A204.1 (cell line): ENCODE results near the gene ATP2A3.
"Not testable (repeated sequence)": the region's sequence is repeated elsewhere in the genome, so short reads cannot be mapped to it uniquely, and the experiment has no call there.

Experiments used
- FAIRE-seq: peaks from 2 replicates; lab custom pipeline; 2012; peaks lifted over from hg19 to GRCh38; lab: Jason Lieb, UNC

The ATP2A3 gene

DNA sequence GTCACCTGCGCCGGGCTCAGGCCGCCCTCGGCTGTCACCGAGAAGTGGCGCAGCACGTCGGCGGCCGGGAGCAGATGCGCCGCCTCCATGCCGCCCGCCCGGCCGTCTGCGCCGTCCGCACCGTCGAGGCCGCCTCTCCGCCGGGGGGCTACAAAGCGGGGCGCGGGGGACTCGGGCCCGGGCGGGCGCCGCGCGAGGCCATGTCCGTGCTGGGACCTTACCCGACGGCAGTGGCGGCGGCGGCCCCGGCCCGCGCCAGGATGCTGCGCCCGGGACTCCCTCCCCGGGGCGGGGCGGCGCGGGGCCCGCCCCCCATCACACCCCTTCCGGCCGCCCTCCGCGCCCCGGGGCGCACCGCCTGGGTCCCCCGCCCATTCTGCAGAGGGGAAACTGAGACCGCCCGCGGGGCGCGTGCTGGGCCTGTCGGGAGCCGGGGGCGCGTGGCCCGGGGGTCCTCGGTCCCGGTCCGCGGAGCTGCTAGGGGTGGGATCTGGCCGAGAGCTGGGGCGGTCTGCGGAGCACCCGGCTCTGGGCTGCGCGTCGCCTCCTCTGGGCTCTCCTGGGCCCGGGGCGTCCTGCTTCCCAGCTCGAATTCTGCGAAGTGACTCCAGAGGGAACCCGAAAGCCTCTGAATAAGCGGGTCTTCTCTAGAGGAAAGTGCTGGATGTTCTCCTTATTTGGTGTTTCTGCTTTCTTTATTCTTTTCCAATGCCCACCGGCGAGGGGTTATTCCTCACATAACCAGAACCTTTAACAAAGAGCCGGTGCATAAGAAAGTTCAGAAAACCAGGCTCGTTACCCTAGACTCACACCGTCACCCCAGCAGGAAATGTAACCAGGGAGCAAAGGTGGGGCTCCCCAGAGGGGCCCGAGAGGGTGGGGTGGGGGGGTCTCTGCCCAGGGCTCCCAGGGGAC is at the start of gene ATP2A3:
TSS of gene ATP2A3 (minus strand) at position 235 of the 915 bp plus-strand sequence. CDS start at position 89, 146 bp downstream.
- no peak for FAIRE-seq

DNA sequence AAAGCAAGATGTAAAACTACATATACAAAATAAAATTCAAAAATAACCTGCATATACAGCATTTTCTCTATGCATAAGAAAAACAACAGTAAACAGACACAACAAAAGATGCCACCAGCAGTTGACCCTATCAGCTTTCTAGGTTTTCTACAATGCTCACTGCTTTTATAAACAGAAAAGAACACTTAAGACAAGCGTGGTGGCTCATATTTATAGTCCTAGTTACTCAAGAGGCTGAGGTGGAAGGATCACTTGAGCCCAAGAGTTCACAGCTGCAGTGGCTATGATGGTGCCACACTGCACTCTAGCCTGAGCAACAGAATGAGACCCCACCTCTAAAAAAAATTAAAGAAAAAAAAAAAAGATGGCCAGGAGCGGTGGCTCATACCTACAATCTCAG is 46.5 kb upstream of the ATP2A3 start:
- FAIRE-seq: no peak

DNA sequence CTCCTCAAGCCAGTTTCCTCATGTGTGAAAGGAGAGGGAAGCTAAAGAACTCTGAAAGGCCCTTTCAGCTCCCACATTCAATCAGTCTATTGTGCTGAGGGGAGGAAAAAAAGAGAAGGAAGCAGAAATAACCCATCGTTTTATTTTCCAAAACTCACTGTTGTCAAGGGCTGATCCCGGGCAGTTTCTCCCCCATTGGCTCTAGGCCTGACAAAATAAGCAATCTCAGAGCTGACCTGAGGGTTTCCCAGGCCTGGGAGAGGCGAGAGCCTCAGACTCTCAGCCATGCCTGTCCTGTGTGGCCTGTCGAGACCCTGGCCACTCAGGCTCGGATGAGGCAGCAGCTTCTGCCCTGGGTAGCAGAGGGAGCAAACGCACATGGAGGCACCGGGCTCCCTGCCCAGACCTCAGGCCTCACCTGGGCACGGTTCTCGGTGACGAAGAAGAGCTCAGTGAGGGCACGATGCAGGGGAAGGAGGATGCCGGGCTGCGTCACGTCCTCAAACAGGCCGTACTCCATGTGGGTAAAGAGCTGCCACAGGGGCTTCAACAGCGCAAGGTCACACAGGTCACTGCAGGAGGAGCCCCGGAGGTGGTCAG is 45.0 kb upstream of the ATP2A3 start:
- FAIRE-seq: no peak

DNA sequence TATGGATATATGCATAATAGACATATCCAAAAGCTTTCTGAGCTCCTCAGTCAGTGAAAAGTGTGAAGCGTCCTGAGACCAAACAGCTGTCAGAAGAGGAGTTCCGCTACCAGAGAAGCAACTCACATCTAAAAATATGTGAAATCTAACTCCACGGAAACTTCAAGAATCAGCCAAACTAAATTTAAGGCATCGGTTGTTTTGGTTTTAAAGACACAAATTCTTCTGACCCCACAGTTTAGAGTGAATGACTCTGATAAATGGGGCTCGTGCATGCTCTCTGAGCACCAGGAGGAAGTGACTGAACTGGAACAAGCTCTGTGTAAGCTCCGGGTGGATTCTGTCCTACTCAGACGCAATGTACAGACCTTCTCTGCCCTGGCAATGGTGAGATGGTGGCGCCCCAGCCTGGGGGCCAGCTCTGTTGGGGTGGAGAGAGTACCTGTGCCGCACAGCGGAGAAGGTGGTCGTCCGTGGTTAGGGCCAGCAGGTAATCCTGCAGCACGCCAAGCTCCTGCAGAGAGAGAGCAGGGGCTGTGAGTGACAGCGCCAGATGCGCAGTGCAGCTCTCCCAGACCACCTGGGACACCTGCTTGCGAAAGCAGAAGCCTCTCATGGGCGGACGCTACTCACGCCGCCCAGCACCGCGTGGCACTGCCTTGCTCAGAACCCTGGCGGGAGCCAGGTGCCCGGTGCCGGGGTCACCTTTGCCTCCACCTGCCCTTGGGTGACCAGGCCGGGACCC is 44.4 kb upstream of the ATP2A3 start:
- FAIRE-seq: no peak

DNA sequence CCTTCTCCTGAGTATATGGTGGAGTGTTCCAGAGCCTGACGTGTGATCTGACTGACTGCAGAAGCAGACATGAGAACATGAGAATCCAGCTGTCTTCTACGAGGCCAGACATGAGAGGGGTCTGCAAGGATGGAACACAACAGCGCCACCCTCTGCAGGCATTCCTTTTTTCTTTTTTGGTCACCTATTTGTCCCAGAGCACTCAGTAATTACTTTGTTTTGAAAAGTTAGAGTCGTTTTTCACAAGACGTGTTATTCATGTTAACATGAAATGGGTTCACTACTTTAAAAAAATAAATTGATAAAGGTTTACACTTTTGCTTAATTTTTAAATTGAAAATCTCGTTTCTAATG is 43.8 kb upstream of the ATP2A3 start:
- no peak for FAIRE-seq

DNA sequence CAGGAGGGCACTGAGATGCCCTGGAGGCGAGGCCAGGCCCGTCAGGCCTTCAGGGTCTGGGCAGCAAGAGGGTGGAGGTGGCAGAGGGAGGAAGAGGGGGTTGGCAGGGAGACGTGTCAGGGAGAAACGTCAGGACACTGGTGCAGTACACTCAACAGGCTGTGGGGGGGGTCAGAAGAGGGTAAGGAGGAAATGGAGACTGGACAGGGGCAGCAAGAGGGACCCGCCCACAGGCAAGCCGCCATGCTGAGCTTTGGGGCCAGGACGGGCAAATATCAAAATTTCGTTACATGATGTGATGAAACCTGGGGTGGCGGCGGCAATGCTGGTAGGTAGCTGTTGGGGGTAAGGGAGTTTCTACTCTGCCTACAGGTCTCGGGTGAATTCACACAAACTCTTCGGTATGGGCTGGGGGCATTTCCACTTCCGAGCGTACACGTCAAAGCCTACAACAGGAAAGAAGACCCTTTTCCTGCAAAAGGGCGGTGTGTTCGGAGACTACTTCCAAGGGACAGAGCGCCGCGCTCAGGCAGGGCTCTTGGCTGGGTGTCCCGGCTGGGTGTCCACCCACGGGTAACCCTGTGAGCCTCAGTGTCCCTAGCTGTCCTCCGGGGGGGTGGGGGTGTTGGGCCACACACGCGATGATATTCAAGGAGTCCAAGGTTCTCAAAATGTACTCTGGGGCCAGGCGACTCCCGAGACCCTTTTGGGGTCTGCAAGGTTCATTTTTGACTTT is 43.3 kb upstream of the ATP2A3 start:
- no peak for FAIRE-seq

DNA sequence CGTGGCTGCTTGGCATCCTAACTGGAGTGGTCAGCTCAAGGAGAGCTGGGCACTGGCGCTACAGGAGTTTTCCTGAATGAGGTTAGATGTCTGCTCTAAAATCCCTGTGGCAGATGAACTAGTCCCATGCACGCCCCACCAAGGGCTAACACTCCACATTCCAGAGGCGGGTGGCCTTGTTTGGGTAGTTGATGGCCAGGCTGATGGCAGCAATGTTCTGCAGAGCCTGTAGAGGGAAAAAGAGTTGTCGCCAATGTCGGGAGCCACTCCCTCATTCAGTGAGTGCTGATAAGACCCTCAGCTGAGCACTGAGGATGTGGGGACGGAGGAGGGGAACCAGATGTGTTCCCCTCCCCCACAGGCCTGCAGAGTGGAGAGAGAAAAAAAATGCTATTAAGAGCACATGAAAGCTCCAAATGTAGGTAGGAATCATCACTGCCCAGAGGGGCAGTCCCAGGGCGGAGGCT is 42.5 kb upstream of the ATP2A3 start:
- FAIRE-seq: no peak

DNA sequence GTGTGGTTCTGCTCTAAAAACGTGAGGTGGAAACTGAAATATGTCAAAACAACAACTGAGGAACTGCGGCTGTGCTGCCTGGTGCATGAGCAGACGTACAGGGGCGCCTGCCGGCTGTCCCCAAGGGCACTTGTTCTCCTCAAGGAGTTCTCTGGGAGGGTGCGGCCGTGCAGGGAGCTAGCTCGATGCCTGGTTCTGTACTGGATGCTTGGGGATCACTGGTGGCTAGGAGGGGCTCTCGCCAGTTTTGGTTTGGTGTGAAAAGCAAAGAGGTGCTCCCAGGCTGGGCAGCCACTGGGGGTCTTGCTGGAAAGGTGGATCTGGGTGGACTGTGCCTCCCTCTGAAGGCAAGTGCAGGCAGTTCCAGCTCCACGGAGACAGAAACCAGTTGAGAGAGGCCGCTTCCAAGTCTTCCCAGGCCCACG is 41.9 kb upstream of the ATP2A3 start:
- FAIRE-seq: no peak

DNA sequence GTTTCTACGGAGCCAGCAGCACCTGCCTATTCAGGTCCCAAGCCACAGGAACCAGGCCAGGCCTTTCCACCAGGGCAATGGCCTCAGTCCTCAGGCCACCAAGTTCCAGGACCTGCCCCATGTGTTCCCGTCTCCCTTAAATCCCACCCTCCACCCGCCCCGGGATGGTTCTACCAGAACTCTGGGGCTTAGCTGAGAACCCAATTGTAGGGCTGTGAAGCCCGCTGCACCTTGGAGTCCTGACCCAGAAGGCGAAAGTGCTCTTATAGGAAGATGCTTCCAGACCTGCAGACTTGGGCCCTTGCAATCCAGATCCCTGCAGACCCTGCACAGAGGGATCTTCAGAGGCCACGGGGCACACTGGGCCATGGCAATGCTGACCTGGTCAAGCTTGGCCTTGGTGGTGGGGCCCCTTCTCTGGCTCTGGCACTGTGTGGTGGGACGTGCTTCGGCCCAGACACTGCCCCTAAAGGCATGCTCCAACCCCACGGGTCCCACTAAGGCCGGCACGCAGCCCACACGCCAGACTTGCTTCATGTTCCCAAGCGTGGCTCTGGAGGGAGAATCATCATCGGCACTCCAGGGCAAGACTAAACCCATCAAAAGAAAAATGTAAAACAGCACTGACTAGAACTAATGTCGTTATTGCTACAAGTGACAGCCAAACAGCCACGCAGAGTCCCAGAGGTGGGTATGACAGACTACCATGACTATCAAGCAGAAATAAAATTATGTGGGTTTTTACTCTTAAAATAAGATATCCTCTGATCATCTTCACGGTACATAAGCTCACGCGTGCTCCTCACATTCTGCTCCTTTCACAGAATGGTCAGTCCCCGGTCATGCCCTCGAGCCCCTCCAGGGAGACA is 41.3 kb upstream of the ATP2A3 start:
- no peak for FAIRE-seq

DNA sequence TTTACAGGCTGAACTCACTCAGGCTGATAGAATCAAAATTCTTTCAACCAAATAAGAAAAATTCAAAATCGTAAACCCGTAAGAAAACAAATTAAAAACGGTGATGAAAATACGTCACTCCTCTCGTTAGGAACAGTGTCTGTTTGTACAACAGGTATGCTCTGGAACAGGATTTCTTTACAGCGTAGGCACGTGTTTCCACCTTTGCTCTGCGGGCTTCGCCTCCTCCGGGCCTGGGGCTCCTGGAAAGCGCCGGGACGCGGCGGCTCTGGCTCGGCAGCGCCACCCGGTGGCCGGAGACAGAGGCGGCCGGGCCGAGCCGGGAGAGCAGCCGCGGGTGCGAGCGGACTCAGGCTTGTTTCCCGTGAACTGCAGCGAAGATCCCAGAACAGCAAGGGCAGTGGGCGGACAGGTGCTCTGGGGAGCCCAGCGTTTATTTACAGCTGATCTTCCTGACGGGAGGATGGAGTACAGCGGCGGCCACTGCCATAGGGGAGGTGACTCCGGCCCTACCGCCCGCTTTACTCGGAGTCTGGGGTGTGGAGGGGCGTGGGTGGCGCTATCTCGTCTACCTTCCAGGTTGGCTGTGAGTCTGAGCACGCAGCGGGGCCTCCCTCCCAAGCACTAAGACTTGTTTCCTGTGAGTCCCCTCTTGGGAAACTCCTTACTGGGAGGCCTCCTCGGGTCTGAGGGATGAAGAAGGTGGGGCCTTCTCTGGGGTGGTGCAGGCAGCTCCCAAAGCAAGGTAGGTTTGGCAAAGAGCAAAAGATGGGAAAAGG is 40.5 kb upstream of the ATP2A3 start:
- FAIRE-seq: no peak

DNA sequence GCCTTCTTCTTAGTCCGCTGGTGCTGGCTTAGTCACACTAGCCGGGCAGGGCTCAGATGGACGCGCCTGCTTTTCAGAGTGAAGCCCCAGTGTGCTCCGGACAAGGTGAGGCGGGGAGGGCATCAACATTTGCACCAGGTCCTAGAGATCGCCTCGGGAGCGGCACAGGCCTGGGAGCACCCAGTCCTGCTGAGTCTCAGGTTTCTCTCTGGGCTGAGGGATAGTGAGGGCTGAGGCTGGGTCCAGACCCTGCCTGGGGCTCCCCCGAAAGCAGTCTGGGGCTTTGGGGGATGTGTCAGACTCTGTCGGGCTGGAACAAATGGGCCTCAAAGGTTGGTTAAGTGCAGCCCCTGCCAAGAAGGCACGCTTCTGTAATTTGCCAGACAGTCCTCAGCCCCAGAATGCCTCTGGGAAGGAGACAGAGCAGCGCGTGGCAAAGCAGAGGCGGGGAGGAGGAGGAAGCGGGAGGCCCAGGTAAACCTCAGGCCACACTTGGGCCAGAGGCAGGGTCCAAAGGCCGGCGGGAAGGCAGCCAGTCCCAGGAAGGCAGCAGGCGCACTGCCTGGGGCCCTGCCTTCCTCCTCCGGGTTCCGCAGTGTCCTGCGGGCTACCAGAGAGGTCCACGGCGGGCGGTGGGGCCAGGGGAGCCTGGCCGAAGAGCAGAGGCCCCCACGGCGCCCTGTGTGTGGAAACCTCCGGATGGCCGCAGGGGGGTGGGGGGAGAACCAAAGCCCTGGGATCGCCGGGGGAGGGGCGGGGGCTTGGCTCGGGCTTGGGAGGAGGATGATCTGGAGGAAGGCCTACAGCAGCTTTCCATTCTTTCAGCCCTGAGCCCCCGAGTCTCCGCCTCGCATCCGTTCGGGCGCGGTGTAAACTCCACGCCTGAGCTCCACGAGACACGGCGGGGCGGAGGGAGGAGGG is 39.5 kb upstream of the ATP2A3 start:
- no peak for FAIRE-seq

DNA sequence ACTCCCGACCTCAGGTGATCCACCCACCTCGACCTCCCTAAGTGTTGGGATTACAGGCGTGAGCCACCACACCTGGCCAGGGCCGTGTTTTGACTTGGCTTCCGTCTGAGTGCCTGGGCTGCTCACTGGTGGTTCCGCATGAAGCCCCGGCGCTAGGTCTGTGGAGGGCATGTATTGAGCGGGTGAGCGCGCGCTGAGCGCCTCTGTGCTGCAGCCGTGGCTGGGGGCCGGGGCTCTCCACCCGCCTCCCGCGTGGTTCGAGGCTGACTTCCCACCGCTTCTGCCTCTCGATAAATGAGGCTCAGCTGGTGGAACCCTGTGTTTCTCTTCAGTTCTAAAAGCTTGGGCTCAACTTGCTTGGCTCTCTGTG is 38.9 kb upstream of the ATP2A3 start:
- FAIRE-seq: no peak

DNA sequence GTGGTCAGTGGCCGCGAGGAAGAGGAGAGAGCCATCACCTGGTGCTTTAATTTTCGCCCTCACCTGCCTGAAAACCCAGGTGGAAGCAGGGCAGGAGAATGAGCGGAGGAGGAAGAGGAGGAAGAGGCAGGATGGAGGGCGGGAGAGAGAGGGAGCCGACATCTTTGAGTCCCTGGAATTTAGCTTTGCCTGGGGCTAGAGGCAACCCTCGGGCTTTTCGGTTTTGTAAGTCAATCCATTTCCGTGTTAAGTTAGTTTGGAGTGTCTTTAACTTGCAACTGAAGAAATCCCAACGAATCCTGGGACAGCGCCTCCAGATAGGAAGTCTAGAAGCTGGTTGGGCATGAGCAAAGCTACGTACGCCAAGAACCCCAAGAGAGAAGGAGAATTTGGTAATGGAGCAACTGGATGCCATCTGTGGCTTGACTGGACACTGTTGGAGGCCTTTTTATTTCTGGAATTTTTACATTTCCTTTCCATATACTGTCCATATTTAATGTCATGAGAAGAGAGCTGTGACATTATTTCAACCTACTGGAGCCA is 36.9 kb upstream of the ATP2A3 start:
- no peak for FAIRE-seq

DNA sequence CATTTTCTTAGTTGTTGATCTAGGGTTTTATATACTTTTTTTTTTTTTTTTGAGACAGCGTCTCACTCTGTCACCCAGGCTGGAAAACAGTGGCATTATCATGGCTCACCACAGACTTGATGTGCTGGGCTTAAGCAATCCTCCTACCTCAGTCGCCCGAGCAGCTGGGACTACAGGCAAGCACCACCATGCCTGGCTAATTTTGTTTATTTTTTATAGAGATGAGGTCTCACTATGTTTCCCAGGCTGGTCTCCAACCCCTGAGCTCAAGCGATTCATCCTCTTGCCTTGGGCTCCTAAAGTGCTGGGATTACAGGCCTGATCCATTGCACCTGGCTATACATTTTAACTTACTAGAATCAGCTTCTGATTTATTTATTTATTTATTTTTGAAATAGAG is 34.2 kb upstream of the ATP2A3 start:
- no peak for FAIRE-seq

DNA sequence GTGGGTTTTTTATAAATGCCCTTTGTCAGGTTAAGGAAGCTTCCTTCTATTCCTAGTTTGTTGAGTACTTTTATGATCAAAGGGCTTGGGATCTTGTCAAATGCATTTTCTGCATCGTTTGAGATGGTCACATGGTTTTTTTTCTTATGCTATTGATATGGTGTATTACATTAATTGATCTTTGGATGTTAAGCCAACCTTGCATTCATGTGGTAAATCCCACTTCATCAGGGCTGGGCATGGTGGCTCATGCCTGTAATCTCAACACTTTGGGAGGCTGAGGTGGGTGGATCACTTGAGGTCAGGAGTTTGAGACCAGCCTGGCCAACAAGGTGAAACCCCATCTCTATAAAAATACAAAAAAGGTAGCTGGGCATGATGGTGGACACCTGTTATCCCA is 30.8 kb upstream of the ATP2A3 start:
- no peak for FAIRE-seq

DNA sequence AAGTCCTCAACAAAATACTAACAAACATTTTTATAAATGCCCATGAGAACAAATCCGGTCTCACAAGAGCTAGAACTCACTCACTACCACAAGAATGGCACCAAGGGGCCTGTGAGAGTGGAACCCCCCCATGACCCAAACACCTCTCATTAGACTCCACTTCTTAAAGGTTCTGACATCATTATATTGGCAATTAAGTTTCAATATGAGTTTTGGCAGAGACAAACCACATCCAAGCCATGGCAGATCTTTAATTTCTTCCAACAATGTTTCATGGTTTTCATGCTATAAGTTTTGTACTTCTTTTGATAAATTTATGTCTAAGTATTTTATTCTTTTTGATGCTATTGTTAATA is 30.0 kb upstream of the ATP2A3 start:
- peak; percentile 52 for FAIRE-seq

DNA sequence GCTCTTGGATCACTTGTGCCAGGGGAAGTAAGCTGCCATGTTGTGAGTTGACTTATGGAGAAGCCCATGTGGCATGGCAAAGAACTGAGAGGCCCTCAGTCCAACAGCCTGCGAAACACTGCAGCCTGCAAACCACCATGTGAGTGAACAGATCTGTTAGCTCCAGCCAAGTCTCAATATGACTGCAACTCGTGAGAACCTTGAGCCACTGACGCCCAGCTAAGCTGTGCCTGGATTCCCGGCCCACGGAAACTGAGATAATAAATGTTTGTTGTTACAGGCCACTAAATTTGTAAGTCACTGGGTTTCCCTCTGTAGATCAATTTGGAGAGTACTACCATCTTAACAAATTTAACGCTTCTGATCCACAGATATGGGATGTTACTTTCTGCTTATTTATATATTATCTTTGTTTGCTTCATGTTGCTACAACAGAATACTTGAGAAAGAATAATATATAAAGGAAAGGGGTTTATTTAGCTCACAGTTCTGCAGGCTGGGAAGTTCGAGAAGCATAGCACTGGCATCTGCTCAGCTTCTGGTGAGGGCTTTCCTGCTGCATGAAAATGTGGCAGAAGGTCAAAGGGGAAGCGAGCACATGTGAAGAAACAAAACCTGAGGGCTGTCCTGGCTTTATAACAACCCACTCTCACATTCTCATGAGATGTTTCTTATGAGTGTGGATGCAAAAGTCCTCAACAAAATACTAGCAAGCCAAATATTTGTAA is 29.4 kb upstream of the ATP2A3 start:
- FAIRE-seq: no peak

DNA sequence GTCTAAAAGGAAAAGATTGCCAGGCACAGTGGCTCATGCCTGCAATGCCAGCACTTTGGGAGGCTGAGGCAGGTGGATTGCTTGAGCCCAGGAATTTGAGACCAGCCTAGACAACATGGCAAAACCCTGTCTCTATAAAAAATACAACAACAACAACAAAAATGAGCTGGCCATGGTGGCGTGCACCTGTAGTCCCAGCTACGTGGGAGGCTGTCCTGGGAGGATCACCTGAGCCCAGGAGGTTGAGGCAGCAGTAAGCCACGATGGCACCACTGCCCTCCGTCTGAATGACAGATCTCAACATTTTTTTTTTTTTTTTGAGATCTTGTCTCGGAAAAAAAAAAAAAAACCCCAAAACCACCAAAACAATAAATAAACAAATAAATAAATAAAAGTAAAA is 28.1 kb upstream of the ATP2A3 start:
- FAIRE-seq: no peak

DNA sequence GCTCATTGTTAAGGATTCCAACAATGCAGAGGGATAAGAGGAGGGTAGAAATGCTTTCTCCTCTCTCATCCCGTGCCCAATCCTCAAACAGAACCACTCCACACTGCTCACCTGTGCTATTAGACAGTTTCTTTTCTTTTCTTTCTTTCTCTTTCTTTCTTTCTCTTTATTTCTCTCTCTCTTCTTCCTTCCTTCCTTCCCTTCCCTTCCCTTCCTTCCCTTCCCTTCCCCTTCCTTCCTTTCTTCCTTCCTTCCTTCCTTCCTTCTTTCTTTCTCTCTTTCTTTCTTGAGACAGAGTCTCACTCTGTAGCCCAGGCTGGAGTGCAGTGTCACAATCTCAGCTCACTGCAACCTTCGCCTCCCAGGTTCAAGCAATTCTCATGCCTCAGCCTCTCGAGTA is 27.5 kb upstream of the ATP2A3 start:
- not testable (repeated sequence) for FAIRE-seq
